Progenitor cell of endocrine pancreas (in vitro differentiated cells): ENCODE data around the gene TGFBR2. TPM values are rescaled to one million over a fixed set of nuclear protein-coding genes. Genes with fewer than 3 reads are reported as not detected.

Source experiments
- DNase-seq: peaks from one replicate; pipeline ENCODE4 v3.0.0; 2021; ENCODE audit warnings: low spot score; ENCODE audit not compliant: unreplicated experiment
- H3K27ac Mint-ChIP-seq: 2 replicates; pipeline ENCODE4 v1.8.0; 2021; ENCODE audit warnings: mild to moderate bottlenecking, moderate library complexity, mixed read lengths
- H3K27me3 Mint-ChIP-seq: 2 replicates; pipeline ENCODE4 v1.8.0; 2021; ENCODE audit warnings: mixed read lengths
- H3K36me3 Mint-ChIP-seq: 2 replicates; pipeline ENCODE4 v1.8.0; 2022; ENCODE audit warnings: mixed read lengths; ENCODE audit not compliant: insufficient read depth
- H3K4me1 Mint-ChIP-seq: 2 replicates; pipeline ENCODE4 v1.8.0; 2021; ENCODE audit warnings: low read depth, mixed read lengths
- H3K4me3 Mint-ChIP-seq: 2 replicates; pipeline ENCODE4 v1.8.0; 2021; ENCODE audit warnings: low read depth, mild to moderate bottlenecking, moderate library complexity, mixed read lengths
- H3K9me3 Mint-ChIP-seq: 2 replicates; pipeline ENCODE4 v1.8.0; 2021; ENCODE audit warnings: low read depth, mixed read lengths
- total RNA-seq: library from RNA; stranded (reverse); gene quantifications from 2 replicates; pipeline ENCODE4 v1.2.1, GENCODE V29; 2021
- TF ChIP-seq, protein P1 (sequence below): fragments of 200-600 bp; sonication (generic); IDR thresholded peaks from one replicate; pipeline ENCODE4 v1.5.0; 2021; ENCODE audit warnings: antibody characterized with exemption, mild to moderate bottlenecking; ENCODE audit not compliant: unreplicated experiment

TGFBR2 gene
- total RNA-seq, 1 donor from 2014 or later = 21.1 TPM

DNA sequence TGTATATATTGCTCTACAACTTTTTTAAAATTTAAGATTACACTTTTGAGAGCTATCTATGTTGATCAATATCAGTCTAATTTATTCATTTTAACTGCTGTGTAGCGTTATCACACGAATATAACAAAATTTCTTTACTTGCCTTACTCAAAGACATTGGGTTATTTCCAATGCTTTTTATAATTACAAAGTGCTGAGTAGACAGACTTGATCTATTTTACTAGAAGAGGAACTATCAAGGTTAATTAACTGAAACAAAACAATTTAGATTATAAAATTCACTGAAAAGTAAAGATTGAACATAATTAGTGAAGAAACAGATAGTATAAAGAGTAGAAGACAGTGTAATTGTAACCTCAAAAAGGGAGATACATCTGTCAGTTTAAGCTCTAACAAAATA is 105.5 kb downstream of the TGFBR2 start:
- Mint-ChIP-seq H3K27me3 (no peaks in the 10 kb centered on the region), H3K4me1 (no peaks in the 10 kb centered on the region), H3K27ac (no peak overlapping the region), H3K36me3 (peaks cover 4% of the 10 kb centered on the region), H3K9me3 (peaks cover 19% of the 10 kb centered on the region), H3K4me3 (no peak overlapping the region)
- TF ChIP-seq, protein P1, sequence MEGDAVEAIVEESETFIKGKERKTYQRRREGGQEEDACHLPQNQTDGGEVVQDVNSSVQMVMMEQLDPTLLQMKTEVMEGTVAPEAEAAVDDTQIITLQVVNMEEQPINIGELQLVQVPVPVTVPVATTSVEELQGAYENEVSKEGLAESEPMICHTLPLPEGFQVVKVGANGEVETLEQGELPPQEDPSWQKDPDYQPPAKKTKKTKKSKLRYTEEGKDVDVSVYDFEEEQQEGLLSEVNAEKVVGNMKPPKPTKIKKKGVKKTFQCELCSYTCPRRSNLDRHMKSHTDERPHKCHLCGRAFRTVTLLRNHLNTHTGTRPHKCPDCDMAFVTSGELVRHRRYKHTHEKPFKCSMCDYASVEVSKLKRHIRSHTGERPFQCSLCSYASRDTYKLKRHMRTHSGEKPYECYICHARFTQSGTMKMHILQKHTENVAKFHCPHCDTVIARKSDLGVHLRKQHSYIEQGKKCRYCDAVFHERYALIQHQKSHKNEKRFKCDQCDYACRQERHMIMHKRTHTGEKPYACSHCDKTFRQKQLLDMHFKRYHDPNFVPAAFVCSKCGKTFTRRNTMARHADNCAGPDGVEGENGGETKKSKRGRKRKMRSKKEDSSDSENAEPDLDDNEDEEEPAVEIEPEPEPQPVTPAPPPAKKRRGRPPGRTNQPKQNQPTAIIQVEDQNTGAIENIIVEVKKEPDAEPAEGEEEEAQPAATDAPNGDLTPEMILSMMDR = no peak
- DNase-seq = no peak

DNA sequence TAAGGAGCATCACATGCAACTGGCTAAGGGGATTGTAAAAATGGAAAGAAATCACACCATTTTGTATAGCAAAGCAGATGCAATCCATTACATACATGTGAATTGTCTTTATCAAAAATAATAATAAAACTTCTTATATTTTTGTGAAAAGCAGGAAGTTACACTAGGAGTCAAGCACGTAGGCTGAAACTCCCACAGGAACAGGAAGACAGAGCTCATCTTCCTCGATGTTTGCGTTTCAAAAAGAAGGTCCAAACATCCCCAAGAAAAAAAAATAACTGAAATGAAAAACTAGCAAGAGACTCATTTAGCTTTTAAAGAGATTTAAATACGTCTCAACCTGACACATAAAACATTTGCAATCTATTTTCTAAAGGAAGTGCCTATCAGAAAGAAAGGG is 106.6 kb downstream of the TGFBR2 start:
- H3K27ac Mint-ChIP-seq = no peak overlapping the region

DNA sequence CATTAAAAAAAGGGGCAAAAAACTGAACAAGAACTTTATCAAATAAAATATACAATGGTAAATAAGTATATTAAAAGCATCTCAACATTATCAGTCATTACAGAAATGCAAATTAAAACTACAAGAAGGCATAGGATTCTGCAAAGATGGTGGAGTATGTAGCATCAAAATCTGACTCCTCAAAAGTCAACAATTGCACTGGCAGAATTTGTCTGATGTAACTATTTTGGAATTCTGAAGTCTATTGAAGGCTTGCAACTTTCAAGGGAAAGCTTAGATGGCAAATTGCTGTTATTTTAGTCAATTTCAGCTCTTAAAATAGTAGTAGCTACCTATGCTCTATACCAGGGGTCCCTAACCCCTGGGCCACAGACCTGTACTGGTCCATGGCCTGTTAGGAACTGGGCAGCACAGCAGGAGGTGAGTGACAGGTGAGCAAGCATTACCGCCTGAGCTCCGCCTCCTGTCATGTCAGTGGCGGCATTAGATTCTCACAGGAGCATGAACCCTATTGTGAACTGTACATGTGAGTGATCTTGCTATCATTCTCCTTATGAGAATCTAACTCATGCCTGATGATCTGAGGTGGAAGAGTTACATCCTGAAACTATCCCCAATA is 107.6 kb downstream of the TGFBR2 start:
- H3K36me3 Mint-ChIP-seq = peaks cover 4% of the 10 kb centered on the region
- H3K4me3 Mint-ChIP-seq = no peak overlapping the region
- no peak for DNase-seq
- no peaks in the 10 kb centered on the region for H3K4me1 Mint-ChIP-seq
- peaks cover 15% of the 10 kb centered on the region for H3K9me3 Mint-ChIP-seq
- TF ChIP-seq, protein P1 = no peak
- H3K27ac Mint-ChIP-seq = no peak overlapping the region
- no peaks in the 10 kb centered on the region for H3K27me3 Mint-ChIP-seq

More for the DNA sequence above, 106.6 kb downstream of the TGFBR2 start:
- peaks cover 4% of the 10 kb centered on the region for H3K36me3 Mint-ChIP-seq
- no peaks in the 10 kb centered on the region for H3K4me1 Mint-ChIP-seq
- TF ChIP-seq, protein P1 = no peak
- no peak for DNase-seq
- no peak overlapping the region for H3K4me3 Mint-ChIP-seq
- H3K9me3 Mint-ChIP-seq = peaks cover 15% of the 10 kb centered on the region
- H3K27me3 Mint-ChIP-seq = no peaks in the 10 kb centered on the region

DNA sequence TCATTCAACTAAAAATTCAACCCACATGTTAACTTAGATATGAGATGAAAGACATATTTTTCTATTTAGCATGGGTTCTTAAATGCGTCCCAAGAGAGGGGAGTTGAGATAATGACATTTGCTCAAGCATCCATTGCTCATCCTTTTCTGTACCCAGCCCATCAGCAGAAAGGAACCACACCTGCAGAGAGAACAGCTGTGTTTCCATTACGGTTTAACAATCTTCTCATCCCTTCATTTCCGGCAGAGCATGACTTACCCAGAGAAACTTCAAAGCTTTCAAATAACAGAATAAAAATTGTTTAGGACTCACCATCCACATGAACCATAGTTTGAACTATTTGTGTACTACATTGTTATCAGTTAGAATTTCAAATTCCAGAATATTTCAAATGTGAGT is 113.1 kb downstream of the TGFBR2 start:
- Mint-ChIP-seq H3K36me3 (peaks cover 4% of the 10 kb centered on the region), H3K9me3 (peaks cover 20% of the 10 kb centered on the region), H3K4me3 (no peak overlapping the region), H3K4me1 (peaks cover 12% of the 10 kb centered on the region), H3K27ac (no peak overlapping the region), H3K27me3 (no peaks in the 10 kb centered on the region)
- DNase-seq = no peak
- TF ChIP-seq, protein P1 = no peak

DNA sequence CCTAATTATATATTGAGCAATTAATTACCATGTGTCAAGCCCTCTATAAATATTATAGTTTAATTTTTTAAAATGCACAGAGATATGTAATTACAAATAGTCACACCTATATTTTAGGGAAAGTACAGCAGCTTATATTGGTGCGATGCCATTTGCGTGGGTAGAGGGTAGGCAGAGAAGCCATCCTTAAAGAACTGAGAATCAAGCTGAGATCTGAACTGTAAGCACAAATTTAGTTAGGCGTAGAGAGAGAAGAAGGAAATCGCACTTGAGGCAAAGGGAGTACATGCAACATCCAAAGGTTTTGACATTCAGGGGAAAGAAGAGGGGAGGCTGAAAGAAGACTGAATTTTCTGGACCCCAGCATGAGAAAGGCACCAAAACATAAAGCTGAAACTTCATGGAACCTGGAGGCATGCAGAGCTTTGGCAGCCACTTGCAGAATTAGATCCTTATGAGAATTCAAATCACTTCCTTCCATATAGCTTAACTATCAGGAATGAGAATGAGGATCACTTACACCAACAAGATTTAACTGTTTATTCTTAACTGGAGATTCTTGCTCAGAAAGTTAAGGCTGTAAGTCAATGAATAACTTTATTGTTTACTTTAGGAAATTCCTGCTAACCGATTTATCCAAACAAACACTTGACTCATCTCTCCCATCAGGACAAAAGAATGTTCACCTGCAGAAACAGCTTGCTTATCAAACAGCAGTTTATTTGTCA is 114.3 kb downstream of the TGFBR2 start:
- peaks cover 2% of the 10 kb centered on the region for H3K36me3 Mint-ChIP-seq
- TF ChIP-seq, protein P1 = no peak
- no peaks in the 10 kb centered on the region for H3K27me3 Mint-ChIP-seq
- H3K4me3 Mint-ChIP-seq = no peak overlapping the region
- H3K9me3 Mint-ChIP-seq = peaks cover 21% of the 10 kb centered on the region
- no peak for DNase-seq
- H3K27ac Mint-ChIP-seq = peak overlapping the region; percentile 82
- peaks cover 12% of the 10 kb centered on the region for H3K4me1 Mint-ChIP-seq
